K562 (cell line): ENCODE results near the gene PGM2. TPM values are rescaled to one million over a fixed set of nuclear protein-coding genes. Genes with fewer than 3 reads are reported as not detected.
A peak's percentile ranks its signal among the peaks of the same experiment; 100 is the strongest.

Experiments used
- CBFA2T3 ChIP-seq: fragments of 450-650 bp; IDR thresholded peaks from 2 replicates; pipeline ENCODE4 v1.6.1; 2017
- E2F3 ChIP-seq: fragments of 250-450 bp; sonication (Bioruptor Pico); IDR thresholded peaks from 2 replicates; pipeline ENCODE4 v1.4.0; 2020; ENCODE audit warnings: mild to moderate bottlenecking
- ETV5 ChIP-seq: sonication (generic); formaldehyde crosslinking; IDR thresholded peaks from 2 replicates; pipeline ENCODE4 v1.4.0; 2020; ENCODE audit warnings: low read depth, mild to moderate bottlenecking, missing genetic modification reagents
- MAX ChIP-seq: sonication (generic); formaldehyde crosslinking; IDR thresholded peaks from 2 replicates; pipeline ENCODE4 v1.9.0; 2022; ENCODE audit warnings: mild to moderate bottlenecking, missing genetic modification reagents
- MNT ChIP-seq, 2 experiments: fragments of 450-650 bp; conservative IDR thresholded peaks; 2 replicates each; pipeline ENCODE4 v1.6.1; 2017; ENCODE audit warnings: mild to moderate bottlenecking in 2 of 2, moderate library complexity in 2 of 2
- POLR2A ChIP-seq: fragments of 450-650 bp; conservative IDR thresholded peaks from 2 replicates; pipeline ENCODE4 v1.6.1; 2016
- SIN3A ChIP-seq, 2 experiments: fragments of 150-350 bp in 1 of 2; IDR thresholded peaks; 2 replicates each; pipeline ENCODE4 v1.6.1; 2011 to 2016; ENCODE audit warnings: borderline replicate concordance in 2 of 2, low read depth in 2 of 2, low read length in 2 of 2, mild to moderate bottlenecking in 2 of 2, moderate library complexity in 2 of 2; ENCODE audit not compliant: control insufficient read depth in 1 of 2
- STAT5A ChIP-seq: IDR thresholded peaks from 2 replicates; pipeline ENCODE4 v1.6.1; 2012; ENCODE audit warnings: low read length, inconsistent platforms, borderline replicate concordance
- YY1 ChIP-seq, 3 experiments: IDR thresholded peaks; 2 replicates each; pipeline ENCODE4 v1.6.1; 2011; ENCODE audit warnings: low read length in 2 of 3, mild to moderate bottlenecking in 2 of 3, moderate library complexity in 2 of 3, borderline replicate concordance in 1 of 3, control low read depth in 1 of 3, low read depth in 1 of 3; ENCODE audit not compliant: insufficient read depth in 3 of 3, insufficient replicate concordance in 2 of 3, control insufficient read depth in 1 of 3, insufficient read length in 1 of 3; ENCODE audit errors: extremely low read depth in 1 of 3
- polyA plus RNA-seq, 8 experiments: library from polyadenylated mRNA; depleted of rRNA in 4 of 8; stranded (reverse) in 5 of 8; unstranded in 3 of 8; fragments of >200 nt; fragmentation: Nextera tagmentation in 2 of 8; fragmentation: Illumina TruSeq in 1 of 8; extraction: Ambion mirVana in 2 of 8; extraction: Trizol in 1 of 8; gene quantifications; 2 replicates each; pipeline versions ENCODE4 v1.2.1 to v1.2.3, GENCODE V29; 2011 to 2014; ENCODE audit warnings: inconsistent platforms in 1 of 8, missing spikeins in 1 of 8
- total RNA-seq, 7 experiments: library from RNA; depleted of rRNA in 6 of 7; stranded (reverse); fragments of >200 nt in 6 of 7; fragmentation: Illumina TruSeq in 2 of 7; extraction: Trizol in 2 of 7; gene quantifications; 2 replicates each; pipeline versions ENCODE4 v1.2.1 to v1.2.3, GENCODE V29; 2011 to 2021; ENCODE audit warnings: low replicate concordance in 1 of 7
- TF ChIP-seq, protein P1 (sequence below), 3 experiments: fragments of 200-800 bp in 1 of 3; fragments of 250-450 bp in 1 of 3; fragments of 450-650 bp in 1 of 3; sonication (Bioruptor Pico) in 1 of 3; sonication (Bioruptor generic) in 1 of 3; formaldehyde crosslinking in 1 of 3; IDR thresholded peaks; 2 replicates each; pipeline versions ENCODE4 v1.6.1 to v1.8.0; 2016 to 2022; ENCODE audit warnings: mild to moderate bottlenecking in 2 of 3, missing genetic modification characterization in 2 of 3, missing compliant biosample characterization in 1 of 3, moderate library complexity in 1 of 3
- TF ChIP-seq, protein P2 (sequence below), 2 experiments: fragments of 450-650 bp; IDR thresholded peaks; 2 replicates each; pipeline ENCODE4 v1.6.1; 2018; ENCODE audit warnings: mild to moderate bottlenecking in 2 of 2, low read depth in 1 of 2; ENCODE audit not compliant: partially characterized antibody in 2 of 2

The PGM2 gene
- total and polyA plus RNA-seq, 9 of the 15 experiments (the other 6 are each of a cell fraction or from before 2014, with no cell fraction given) = 15.2 to 77.3 (median 51.4) TPM

GRCh38 chr4:37826295-37827029, at the start of gene PGM2 (continued):
- TF ChIP-seq, protein P1, sequence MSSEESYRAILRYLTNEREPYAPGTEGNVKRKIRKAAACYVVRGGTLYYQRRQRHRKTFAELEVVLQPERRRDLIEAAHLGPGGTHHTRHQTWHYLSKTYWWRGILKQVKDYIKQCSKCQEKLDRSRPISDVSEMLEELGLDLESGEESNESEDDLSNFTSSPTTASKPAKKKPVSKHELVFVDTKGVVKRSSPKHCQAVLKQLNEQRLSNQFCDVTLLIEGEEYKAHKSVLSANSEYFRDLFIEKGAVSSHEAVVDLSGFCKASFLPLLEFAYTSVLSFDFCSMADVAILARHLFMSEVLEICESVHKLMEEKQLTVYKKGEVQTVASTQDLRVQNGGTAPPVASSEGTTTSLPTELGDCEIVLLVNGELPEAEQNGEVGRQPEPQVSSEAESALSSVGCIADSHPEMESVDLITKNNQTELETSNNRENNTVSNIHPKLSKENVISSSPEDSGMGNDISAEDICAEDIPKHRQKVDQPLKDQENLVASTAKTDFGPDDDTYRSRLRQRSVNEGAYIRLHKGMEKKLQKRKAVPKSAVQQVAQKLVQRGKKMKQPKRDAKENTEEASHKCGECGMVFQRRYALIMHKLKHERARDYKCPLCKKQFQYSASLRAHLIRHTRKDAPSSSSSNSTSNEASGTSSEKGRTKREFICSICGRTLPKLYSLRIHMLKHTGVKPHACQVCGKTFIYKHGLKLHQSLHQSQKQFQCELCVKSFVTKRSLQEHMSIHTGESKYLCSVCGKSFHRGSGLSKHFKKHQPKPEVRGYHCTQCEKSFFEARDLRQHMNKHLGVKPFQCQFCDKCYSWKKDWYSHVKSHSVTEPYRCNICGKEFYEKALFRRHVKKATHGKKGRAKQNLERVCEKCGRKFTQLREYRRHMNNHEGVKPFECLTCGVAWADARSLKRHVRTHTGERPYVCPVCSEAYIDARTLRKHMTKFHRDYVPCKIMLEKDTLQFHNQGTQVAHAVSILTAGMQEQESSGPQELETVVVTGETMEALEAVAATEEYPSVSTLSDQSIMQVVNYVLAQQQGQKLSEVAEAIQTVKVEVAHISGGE (CRISPR knock-in tag; IDR thresholded peaks at IDR 0.05) = peak in 1 of 3 experiments; percentile 81; a peak in 2 of 6 replicates
- TF ChIP-seq STAT5A (no peak), E2F3 (peak; percentile 55; the same call in 1 of the 2 replicates), SIN3A (IDR thresholded peaks at IDR 0.05; ENCODE audit: borderline replicate concordance in 2 of 2, control insufficient read depth in 1 of 2, low read depth in 2 of 2, low read length in 2 of 2) (peak in 1 of 2 experiments; percentile 61; a peak in 1 of 4 replicates), POLR2A (peak; percentile 93), YY1 (IDR thresholded peaks at IDR 0.05; ENCODE audit: borderline replicate concordance in 1 of 3, control insufficient read depth in 1 of 3, extremely low read depth in 1 of 3, insufficient read depth in 3 of 3, insufficient read length in 1 of 3, insufficient replicate concordance in 2 of 3, low read depth in 1 of 3, low read length in 2 of 3) (peak; percentile 42 to 92 (median 86)), MAX (CRISPR knock-in tag) (peak; percentile 83), MNT (conservative IDR thresholded peaks at IDR 0.05) (peak; percentile 91 to 92), CBFA2T3 (0 out of 2 replicates have a peak, but pooled peaks have one; percentile 5), ETV5 (CRISPR knock-in tag) (peak; percentile 59; the same call in 1 of the 2 replicates)
- TF ChIP-seq, protein P2, sequence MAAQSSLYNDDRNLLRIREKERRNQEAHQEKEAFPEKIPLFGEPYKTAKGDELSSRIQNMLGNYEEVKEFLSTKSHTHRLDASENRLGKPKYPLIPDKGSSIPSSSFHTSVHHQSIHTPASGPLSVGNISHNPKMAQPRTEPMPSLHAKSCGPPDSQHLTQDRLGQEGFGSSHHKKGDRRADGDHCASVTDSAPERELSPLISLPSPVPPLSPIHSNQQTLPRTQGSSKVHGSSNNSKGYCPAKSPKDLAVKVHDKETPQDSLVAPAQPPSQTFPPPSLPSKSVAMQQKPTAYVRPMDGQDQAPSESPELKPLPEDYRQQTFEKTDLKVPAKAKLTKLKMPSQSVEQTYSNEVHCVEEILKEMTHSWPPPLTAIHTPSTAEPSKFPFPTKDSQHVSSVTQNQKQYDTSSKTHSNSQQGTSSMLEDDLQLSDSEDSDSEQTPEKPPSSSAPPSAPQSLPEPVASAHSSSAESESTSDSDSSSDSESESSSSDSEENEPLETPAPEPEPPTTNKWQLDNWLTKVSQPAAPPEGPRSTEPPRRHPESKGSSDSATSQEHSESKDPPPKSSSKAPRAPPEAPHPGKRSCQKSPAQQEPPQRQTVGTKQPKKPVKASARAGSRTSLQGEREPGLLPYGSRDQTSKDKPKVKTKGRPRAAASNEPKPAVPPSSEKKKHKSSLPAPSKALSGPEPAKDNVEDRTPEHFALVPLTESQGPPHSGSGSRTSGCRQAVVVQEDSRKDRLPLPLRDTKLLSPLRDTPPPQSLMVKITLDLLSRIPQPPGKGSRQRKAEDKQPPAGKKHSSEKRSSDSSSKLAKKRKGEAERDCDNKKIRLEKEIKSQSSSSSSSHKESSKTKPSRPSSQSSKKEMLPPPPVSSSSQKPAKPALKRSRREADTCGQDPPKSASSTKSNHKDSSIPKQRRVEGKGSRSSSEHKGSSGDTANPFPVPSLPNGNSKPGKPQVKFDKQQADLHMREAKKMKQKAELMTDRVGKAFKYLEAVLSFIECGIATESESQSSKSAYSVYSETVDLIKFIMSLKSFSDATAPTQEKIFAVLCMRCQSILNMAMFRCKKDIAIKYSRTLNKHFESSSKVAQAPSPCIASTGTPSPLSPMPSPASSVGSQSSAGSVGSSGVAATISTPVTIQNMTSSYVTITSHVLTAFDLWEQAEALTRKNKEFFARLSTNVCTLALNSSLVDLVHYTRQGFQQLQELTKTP (IDR thresholded peaks at IDR 0.05; ENCODE audit: low read depth in 1 of 2, partially characterized antibody in 2 of 2) = peak in 1 of 2 experiments; percentile 8
